Nephron progenitor cell (in vitro differentiated cells): Measurements from ENCODE around the gene SHCBP1.
A peak's percentile ranks its signal among the peaks of the same experiment; 100 is the strongest.

Experiments
- DNase-seq: peaks from one replicate; pipeline ENCODE4 v3.0.0; 2021
- H3K27ac Mint-ChIP-seq: 2 replicates; pipeline ENCODE4 v1.8.0; 2021; ENCODE audit warnings: mild to moderate bottlenecking, moderate library complexity, mixed read lengths
- H3K27me3 Mint-ChIP-seq: 2 replicates; pipeline ENCODE4 v1.8.0; 2021; ENCODE audit warnings: mild to moderate bottlenecking, low read depth, mixed read lengths; ENCODE audit not compliant: poor library complexity
- H3K36me3 Mint-ChIP-seq: 2 replicates; pipeline ENCODE4 v1.8.0; 2021; ENCODE audit warnings: low read depth, mixed read lengths
- H3K4me1 Mint-ChIP-seq: 2 replicates; pipeline ENCODE4 v1.8.0; 2021; ENCODE audit warnings: mixed read lengths
- H3K4me3 Mint-ChIP-seq: 2 replicates; pipeline ENCODE4 v1.8.0; 2021; ENCODE audit warnings: mild to moderate bottlenecking, moderate library complexity, mixed read lengths
- H3K9me3 Mint-ChIP-seq: 2 replicates; pipeline ENCODE4 v1.8.0; 2021; ENCODE audit warnings: mild to moderate bottlenecking, moderate library complexity, mixed read lengths
- TF ChIP-seq, protein P1 (sequence below): fragments of 200-600 bp; sonication (generic); IDR thresholded peaks from 2 replicates; pipeline ENCODE4 v1.5.0; 2021; ENCODE audit warnings: antibody characterized with exemption

Gene SHCBP1

DNA sequence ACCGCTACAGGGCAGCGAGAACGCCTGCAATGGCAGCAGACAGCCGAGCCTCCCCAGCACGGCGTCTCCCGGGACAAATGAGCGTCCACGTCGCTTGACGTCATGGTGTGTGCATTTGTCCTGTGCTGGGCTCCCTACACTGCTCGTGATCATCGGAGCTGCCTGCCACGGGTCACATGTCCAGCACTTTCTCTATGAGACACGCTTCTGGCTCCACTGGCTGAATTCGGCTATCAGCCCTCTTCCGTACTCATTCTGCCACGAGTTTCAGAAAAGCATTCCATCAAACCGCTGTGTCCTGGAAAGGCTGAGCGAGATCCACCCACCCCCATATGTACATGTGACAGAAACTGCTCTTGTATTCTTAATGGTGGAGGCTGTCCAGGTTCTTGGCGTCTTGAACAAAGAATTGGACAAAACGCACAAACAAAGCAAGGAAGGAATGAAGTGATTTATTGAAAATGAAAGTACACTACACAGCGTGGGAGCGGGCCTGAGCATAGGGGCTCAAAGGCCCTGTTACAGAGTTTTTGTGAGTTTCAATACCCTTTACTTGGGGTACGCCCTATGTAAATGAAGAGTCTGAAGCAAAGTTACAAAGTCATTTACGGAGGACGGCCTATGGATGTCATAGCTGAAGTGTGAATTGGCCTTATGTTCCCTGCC, 28.5 kb upstream of the SHCBP1 start:
- Mint-ChIP-seq H3K4me3 (no peak overlapping the region), H3K27me3 (peaks cover 5% of the 10 kb centered on the region), H3K36me3 (peaks cover under 1% of the 10 kb centered on the region), H3K27ac (no peak overlapping the region), H3K9me3 (peaks cover 23% of the 10 kb centered on the region), H3K4me1 (no peaks in the 10 kb centered on the region)
- TF ChIP-seq, protein P1, sequence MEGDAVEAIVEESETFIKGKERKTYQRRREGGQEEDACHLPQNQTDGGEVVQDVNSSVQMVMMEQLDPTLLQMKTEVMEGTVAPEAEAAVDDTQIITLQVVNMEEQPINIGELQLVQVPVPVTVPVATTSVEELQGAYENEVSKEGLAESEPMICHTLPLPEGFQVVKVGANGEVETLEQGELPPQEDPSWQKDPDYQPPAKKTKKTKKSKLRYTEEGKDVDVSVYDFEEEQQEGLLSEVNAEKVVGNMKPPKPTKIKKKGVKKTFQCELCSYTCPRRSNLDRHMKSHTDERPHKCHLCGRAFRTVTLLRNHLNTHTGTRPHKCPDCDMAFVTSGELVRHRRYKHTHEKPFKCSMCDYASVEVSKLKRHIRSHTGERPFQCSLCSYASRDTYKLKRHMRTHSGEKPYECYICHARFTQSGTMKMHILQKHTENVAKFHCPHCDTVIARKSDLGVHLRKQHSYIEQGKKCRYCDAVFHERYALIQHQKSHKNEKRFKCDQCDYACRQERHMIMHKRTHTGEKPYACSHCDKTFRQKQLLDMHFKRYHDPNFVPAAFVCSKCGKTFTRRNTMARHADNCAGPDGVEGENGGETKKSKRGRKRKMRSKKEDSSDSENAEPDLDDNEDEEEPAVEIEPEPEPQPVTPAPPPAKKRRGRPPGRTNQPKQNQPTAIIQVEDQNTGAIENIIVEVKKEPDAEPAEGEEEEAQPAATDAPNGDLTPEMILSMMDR, result no peak
- DNase-seq, result no peak

- Mint-ChIP-seq H3K9me3 (peaks cover 30% of the 10 kb centered on the region), H3K4me1 (no peaks in the 10 kb centered on the region), H3K4me3 (no peak overlapping the region), H3K27ac (no peak overlapping the region), H3K27me3 (peaks cover 16% of the 10 kb centered on the region), H3K36me3 (no peaks in the 10 kb centered on the region)
- TF ChIP-seq, protein P1, result no peak
- no peak for DNase-seq
Measured at GRCh38 chr16:46648656-46649055, 27.5 kb upstream of the SHCBP1 start.

DNA sequence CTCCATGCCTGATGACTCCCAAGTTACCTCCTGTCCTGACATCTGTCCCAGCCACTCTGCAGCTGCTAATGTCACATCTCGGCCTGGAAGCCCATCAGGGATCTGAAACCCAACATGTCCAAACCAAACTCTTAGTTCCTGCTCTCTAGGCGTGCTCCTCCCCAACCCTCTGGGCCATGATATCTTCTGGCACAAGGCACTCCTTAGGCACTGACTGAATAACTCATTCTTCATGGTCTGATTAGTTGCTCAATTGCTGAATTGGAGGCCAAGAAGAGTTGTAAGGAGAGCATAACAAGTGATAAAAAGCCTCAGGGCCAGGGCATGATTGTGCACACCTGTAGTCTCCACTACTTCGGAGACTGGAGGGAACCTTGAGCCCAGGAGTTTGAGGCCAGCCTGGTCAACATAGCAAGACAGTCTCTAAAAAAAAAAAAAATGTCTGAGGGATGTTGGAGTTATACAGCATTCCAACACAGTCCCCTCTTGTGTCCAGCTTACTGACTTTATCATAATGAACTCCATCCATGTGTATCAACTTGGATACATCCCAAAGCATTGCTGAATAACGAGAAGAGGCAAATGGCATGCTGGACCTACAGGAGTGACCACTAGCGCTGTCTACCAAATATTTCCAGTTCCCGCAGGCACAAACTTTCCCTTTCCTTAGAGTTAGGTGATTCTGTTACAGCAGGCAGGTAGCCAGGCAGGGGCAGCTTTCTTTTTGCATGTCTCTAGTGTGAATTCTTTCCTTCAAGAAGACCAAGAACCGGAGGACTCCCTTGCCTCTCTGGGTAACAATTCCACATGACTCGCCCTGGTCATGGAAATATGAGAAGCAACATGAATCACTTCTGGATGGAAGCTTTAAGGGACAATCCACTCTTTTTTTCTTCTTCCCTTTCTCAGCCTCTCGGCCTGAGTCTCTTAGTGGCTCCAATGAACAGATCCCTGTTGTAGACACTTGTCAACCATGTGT, 18.1 kb upstream of the SHCBP1 start:
- no peak for DNase-seq
- Mint-ChIP-seq H3K27ac (no peak overlapping the region), H3K4me1 (no peaks in the 10 kb centered on the region), H3K4me3 (no peak overlapping the region), H3K36me3 (no peaks in the 10 kb centered on the region), H3K27me3 (peaks cover 63% of the 10 kb centered on the region), H3K9me3 (peaks cover 19% of the 10 kb centered on the region)
- TF ChIP-seq, protein P1, result no peak

GRCh38 chr16:46632778-46633733, 11.9 kb upstream of the SHCBP1 start:
- TF ChIP-seq, protein P1, result no peak
- peak; percentile 33 for DNase-seq
- H3K4me3 Mint-ChIP-seq, result peak overlapping the region; percentile 76
- no peaks in the 10 kb centered on the region for H3K36me3 Mint-ChIP-seq
- no peak overlapping the region for H3K27ac Mint-ChIP-seq
- H3K4me1 Mint-ChIP-seq, result peaks cover 25% of the 10 kb centered on the region
- H3K9me3 Mint-ChIP-seq, result no peaks in the 10 kb centered on the region
- peaks cover 76% of the 10 kb centered on the region for H3K27me3 Mint-ChIP-seq

- TF ChIP-seq, protein P1, result peak; percentile 30
- Mint-ChIP-seq H3K27ac (peak overlapping the region; percentile 43), H3K36me3 (no peaks in the 10 kb centered on the region), H3K27me3 (peaks cover 51% of the 10 kb centered on the region), H3K4me1 (peaks cover 30% of the 10 kb centered on the region), H3K4me3 (no peak overlapping the region), H3K9me3 (no peaks in the 10 kb centered on the region)
- no peak for DNase-seq
Measured at GRCh38 chr16:46629331-46630219, 8.4 kb upstream of the SHCBP1 start.
